IMR-90 (cell line): Measurements from ENCODE around the gene FAM124B. TPM values are rescaled to one million over a fixed set of nuclear protein-coding genes. Genes with fewer than 3 reads are reported as not detected.

Experiments used
- ATAC-seq: fragments of 200-7000 bp; cut with Tn5 transposase; 2 replicates; pipeline ENCODE4 v1.9.1; 2020; ENCODE audit warnings: low read depth, mild to moderate bottlenecking, moderate library complexity
- BruUV-seq: library from RNA; stranded (reverse); fragments of 400-500 nt; replicated peaks from 2 replicates; lab custom pipeline; 2021; lab: Mats Ljungman, UMichigan
- CTCF ChIA-PET: fragments of 300-600 bp; formaldehyde crosslinking; extraction: SDS; loops from one replicate; lab custom pipeline; 2021; ENCODE audit warnings: antibody characterized with exemption; lab: Yijun Ruan, JAX
- POLR2A ChIA-PET: fragments of 300-600 bp; sonication (Branson Sonifier 250); formaldehyde crosslinking; loops from one replicate; lab custom pipeline; 2022; ENCODE audit warnings: antibody characterized with exemption; ENCODE audit not compliant: unreplicated experiment; lab: Charles Lee
- DNase-seq: peaks from one replicate; pipeline ENCODE4 v3.0.0; 2013
- H2AFZ ChIP-seq: replicated peaks from 2 replicates; pipeline ENCODE3; 2013; ENCODE audit warnings: low read length, mild to moderate bottlenecking; ENCODE audit not compliant: poor library complexity
- H2AK5ac ChIP-seq: 2 replicates; pipeline ENCODE4 v1.6.1; 2013; ENCODE audit warnings: low read depth, low read length, inconsistent platforms
- H2AK9ac ChIP-seq: replicated peaks from 2 replicates; pipeline ENCODE3; 2013; ENCODE audit warnings: mild to moderate bottlenecking, low read depth, low read length, moderate library complexity; ENCODE audit not compliant: poor library complexity
- H2BK120ac ChIP-seq: 2 replicates; pipeline ENCODE4 v1.6.1; 2013; ENCODE audit warnings: low read depth, low read length, inconsistent platforms
- H2BK15ac ChIP-seq: 3 replicates; pipeline ENCODE4 v1.6.1; 2013; ENCODE audit warnings: low read depth, low read length, inconsistent platforms
- H2BK20ac ChIP-seq: 2 replicates; pipeline ENCODE4 v1.6.1; 2013; ENCODE audit warnings: low read depth, mild to moderate bottlenecking, inconsistent platforms, low read length, moderate library complexity
- H2BK5ac ChIP-seq: 2 replicates; pipeline ENCODE4 v1.6.1; 2013; ENCODE audit warnings: mild to moderate bottlenecking, low read depth, low read length, inconsistent platforms; ENCODE audit not compliant: poor library complexity, severe bottlenecking
- H3K14ac ChIP-seq: replicated peaks from 2 replicates; pipeline ENCODE4 v1.6.1; 2013; ENCODE audit warnings: low read depth, low read length, inconsistent platforms
- H3K18ac ChIP-seq: 2 replicates; pipeline ENCODE4 v1.6.1; 2013; ENCODE audit warnings: low read depth, low read length, control low read depth
- H3K23ac ChIP-seq: 2 replicates; pipeline ENCODE4 v1.6.1; 2013; ENCODE audit warnings: low read depth, low read length, inconsistent platforms
- H3K27ac ChIP-seq: 2 replicates; pipeline ENCODE4 v1.5.1; 2013; ENCODE audit warnings: mild to moderate bottlenecking, control low read depth, low read length; ENCODE audit not compliant: insufficient read depth
- H3K27me3 ChIP-seq: 2 replicates; pipeline ENCODE4 v1.6.1; 2013; ENCODE audit warnings: low read length; ENCODE audit not compliant: control insufficient read depth, insufficient read depth
- H3K36me3 ChIP-seq: 2 replicates; pipeline ENCODE4 v1.6.1; 2013; ENCODE audit warnings: low read length, mixed read lengths; ENCODE audit not compliant: control insufficient read depth, insufficient read depth
- H3K4ac ChIP-seq: 2 replicates; pipeline ENCODE4 v1.6.1; 2013; ENCODE audit warnings: low read depth, low read length, inconsistent platforms
- H3K4me1 ChIP-seq: 2 replicates; pipeline ENCODE4 v1.6.1; 2013; ENCODE audit warnings: low read length, mixed read lengths; ENCODE audit not compliant: control insufficient read depth, insufficient read depth
- H3K4me2 ChIP-seq: 2 replicates; pipeline ENCODE4 v1.6.1; 2013; ENCODE audit warnings: low read depth, mild to moderate bottlenecking, control low read depth, low read length, moderate library complexity
- H3K4me3 ChIP-seq: 2 replicates; pipeline ENCODE4 v1.5.1; 2013; ENCODE audit warnings: low read depth, mild to moderate bottlenecking, control low read depth, low read length, moderate library complexity; ENCODE audit not compliant: insufficient read depth
- H3K56ac ChIP-seq: 2 replicates; pipeline ENCODE4 v1.6.1; 2013; ENCODE audit warnings: low read length, inconsistent platforms; ENCODE audit not compliant: insufficient read depth; ENCODE audit errors: extremely low read depth
- H3K79me1 ChIP-seq, 2 experiments: 2 replicates each; pipeline ENCODE4 v1.6.1; 2013; ENCODE audit warnings: low read length in 2 of 2, inconsistent platforms in 1 of 2, low read depth in 1 of 2
- H3K9ac ChIP-seq: 2 replicates; pipeline ENCODE4 v1.6.1; 2013; ENCODE audit warnings: low read depth, low read length, control low read depth
- H3K9me1 ChIP-seq: 2 replicates; pipeline ENCODE4 v1.6.1; 2013; ENCODE audit warnings: low read length, inconsistent platforms; ENCODE audit not compliant: insufficient read depth
- H3K9me3 ChIP-seq: 2 replicates; pipeline ENCODE4 v1.6.1; 2013; ENCODE audit warnings: low read length; ENCODE audit not compliant: control insufficient read depth, insufficient read depth
- H4K20me1 ChIP-seq: 2 replicates; pipeline ENCODE4 v1.6.1; 2013; ENCODE audit warnings: low read length, inconsistent platforms; ENCODE audit not compliant: insufficient read depth
- H4K5ac ChIP-seq: 2 replicates; pipeline ENCODE4 v1.6.1; 2013; ENCODE audit warnings: mild to moderate bottlenecking, low read depth, low read length, control low read depth
- H4K8ac ChIP-seq, 2 experiments: 2 replicates each; pipeline ENCODE4 v1.6.1; 2013; ENCODE audit warnings: low read depth in 2 of 2, low read length in 2 of 2, control low read depth in 1 of 2, inconsistent platforms in 1 of 2
- H4K91ac ChIP-seq: 2 replicates; pipeline ENCODE4 v1.6.1; 2013; ENCODE audit warnings: low read depth, low read length, inconsistent platforms; ENCODE audit not compliant: insufficient read depth
- BHLHE40 ChIP-seq: fragments of 150-350 bp; IDR thresholded peaks from 2 replicates; pipeline ENCODE4 v1.6.1; 2016; ENCODE audit warnings: mild to moderate bottlenecking, low read depth, low read length
- CEBPB ChIP-seq: IDR thresholded peaks from 2 replicates; pipeline ENCODE4 v1.6.1; 2012; ENCODE audit warnings: low read depth, low read length, improper control_type of control experiment
- CHD1 ChIP-seq: IDR thresholded peaks from 2 replicates; pipeline ENCODE4 v1.6.1; 2012; ENCODE audit warnings: low read depth, low read length, improper control_type of control experiment
- ELK1 ChIP-seq: fragments of 150-350 bp; IDR thresholded peaks from 2 replicates; pipeline ENCODE4 v1.6.1; 2016; ENCODE audit warnings: low read depth, mild to moderate bottlenecking, low read length, moderate library complexity, borderline replicate concordance
- FOS ChIP-seq: fragments of 150-350 bp; IDR thresholded peaks from 2 replicates; pipeline ENCODE4 v1.6.1; 2016; ENCODE audit warnings: low read depth, low read length
- MAFK ChIP-seq: IDR thresholded peaks from 2 replicates; pipeline ENCODE4 v1.6.1; 2012; ENCODE audit warnings: low read depth, low read length, improper control_type of control experiment
- MAZ ChIP-seq: IDR thresholded peaks from 2 replicates; pipeline ENCODE4 v1.6.1; 2012; ENCODE audit warnings: low read depth, mild to moderate bottlenecking, low read length, improper control_type of control experiment, moderate library complexity, borderline replicate concordance
- MXI1 ChIP-seq: IDR thresholded peaks from 2 replicates; pipeline ENCODE4 v1.6.1; 2012; ENCODE audit warnings: low read depth, mild to moderate bottlenecking, low read length, moderate library complexity, borderline replicate concordance
- NFE2L2 ChIP-seq: fragments of 150-350 bp; IDR thresholded peaks from 2 replicates; pipeline ENCODE4 v1.6.1; 2016; ENCODE audit warnings: low read depth, mild to moderate bottlenecking, low read length
- POLR2A ChIP-seq: IDR thresholded peaks from 2 replicates; pipeline ENCODE4 v1.6.1; 2012; ENCODE audit warnings: mild to moderate bottlenecking, low read depth, low read length
- RAD21 ChIP-seq: IDR thresholded peaks from 2 replicates; pipeline ENCODE4 v1.6.1; 2012; ENCODE audit warnings: low read length, improper control_type of control experiment
- RCOR1 ChIP-seq: IDR thresholded peaks from 2 replicates; pipeline ENCODE4 v1.6.1; 2012; ENCODE audit warnings: mild to moderate bottlenecking, low read length, improper control_type of control experiment; ENCODE audit not compliant: insufficient replicate concordance
- RFX5 ChIP-seq: IDR thresholded peaks from 2 replicates; pipeline ENCODE4 v1.8.0; 2012; ENCODE audit warnings: low read depth, mild to moderate bottlenecking, low read length, moderate library complexity
- SMC3 ChIP-seq: fragments of 150-350 bp; IDR thresholded peaks from 2 replicates; pipeline ENCODE4 v1.6.1; 2016; ENCODE audit warnings: low read depth, mild to moderate bottlenecking, antibody characterized with exemption, low read length, moderate library complexity
- WGBS, 2 experiments: methylation state at CpG; one replicate each; pipeline versions ENCODE4 v1.1.5 to v1.1.7; 2013; ENCODE audit warnings: missing lambda C conversion rate in 2 of 2; ENCODE audit not compliant: insufficient read length in 1 of 2; ENCODE audit errors: extremely low coverage in 2 of 2; 5-methylcytosine and 5-hydroxymethylcytosine counted together
- dilution Hi-C: fragments of 300-500 bp; cut with HindIII; formaldehyde crosslinking; loops from one replicate; pipeline ENCODE4 v1.14.3; 2018; ENCODE audit warnings: low sequenced_read_pairs; ENCODE audit not compliant: unreplicated experiment
- in situ Hi-C: fragments of 300-500 bp; cut with MboI; formaldehyde crosslinking; loops from 3 replicates; pipeline ENCODE4 v1.14.3; 2019; ENCODE audit warnings: low sequenced_read_pairs, inconsistent platforms, mixed read lengths
- intact Hi-C: fragments of 100-400 bp; cut with micrococcal nuclease; formaldehyde crosslinking; loops from 2 replicates; pipeline ENCODE4 v1.10.0; 2022
- polyA plus RNA-seq, 3 experiments: library from polyadenylated mRNA; depleted of rRNA; stranded (reverse); fragments of >200 nt; gene quantifications; 2 replicates each; pipeline ENCODE4 v1.2.3, GENCODE V29; 2012; ENCODE audit warnings: low replicate concordance in 1 of 3
- total RNA-seq: library from RNA; depleted of rRNA; stranded (reverse); fragments of >200 nt; gene quantifications from 2 replicates; pipeline ENCODE4 v1.2.3, GENCODE V29; 2012
- TF ChIP-seq, protein P1 (sequence below): conservative IDR thresholded peaks from 2 replicates; pipeline ENCODE4 v1.5.1; 2012; ENCODE audit warnings: mild to moderate bottlenecking, low read depth, low read length, improper control_type of control experiment
- TF ChIP-seq, protein P2 (sequence below): fragments of 150-350 bp; IDR thresholded peaks from 2 replicates; pipeline ENCODE4 v1.6.1; 2017; ENCODE audit warnings: mild to moderate bottlenecking, antibody characterized with exemption, low read length, low read depth

The FAM124B gene
- total and polyA plus RNA-seq, 2 of the 4 experiments (the other 2 are of a cell fraction) = not detected

- TF ChIP-seq RAD21 (no peak), FOS (no peak), SMC3 (no peak), RFX5 (no peak), CHD1 (no peak), ELK1 (no peak), MXI1 (no peak), MAFK (no peak), CEBPB (no peak), MAZ (no peak), NFE2L2 (no peak), BHLHE40 (no peak), RCOR1 (no peak), POLR2A (no peak)
- TF ChIP-seq, protein P1, sequence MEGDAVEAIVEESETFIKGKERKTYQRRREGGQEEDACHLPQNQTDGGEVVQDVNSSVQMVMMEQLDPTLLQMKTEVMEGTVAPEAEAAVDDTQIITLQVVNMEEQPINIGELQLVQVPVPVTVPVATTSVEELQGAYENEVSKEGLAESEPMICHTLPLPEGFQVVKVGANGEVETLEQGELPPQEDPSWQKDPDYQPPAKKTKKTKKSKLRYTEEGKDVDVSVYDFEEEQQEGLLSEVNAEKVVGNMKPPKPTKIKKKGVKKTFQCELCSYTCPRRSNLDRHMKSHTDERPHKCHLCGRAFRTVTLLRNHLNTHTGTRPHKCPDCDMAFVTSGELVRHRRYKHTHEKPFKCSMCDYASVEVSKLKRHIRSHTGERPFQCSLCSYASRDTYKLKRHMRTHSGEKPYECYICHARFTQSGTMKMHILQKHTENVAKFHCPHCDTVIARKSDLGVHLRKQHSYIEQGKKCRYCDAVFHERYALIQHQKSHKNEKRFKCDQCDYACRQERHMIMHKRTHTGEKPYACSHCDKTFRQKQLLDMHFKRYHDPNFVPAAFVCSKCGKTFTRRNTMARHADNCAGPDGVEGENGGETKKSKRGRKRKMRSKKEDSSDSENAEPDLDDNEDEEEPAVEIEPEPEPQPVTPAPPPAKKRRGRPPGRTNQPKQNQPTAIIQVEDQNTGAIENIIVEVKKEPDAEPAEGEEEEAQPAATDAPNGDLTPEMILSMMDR = no peak
- TF ChIP-seq, protein P2, sequence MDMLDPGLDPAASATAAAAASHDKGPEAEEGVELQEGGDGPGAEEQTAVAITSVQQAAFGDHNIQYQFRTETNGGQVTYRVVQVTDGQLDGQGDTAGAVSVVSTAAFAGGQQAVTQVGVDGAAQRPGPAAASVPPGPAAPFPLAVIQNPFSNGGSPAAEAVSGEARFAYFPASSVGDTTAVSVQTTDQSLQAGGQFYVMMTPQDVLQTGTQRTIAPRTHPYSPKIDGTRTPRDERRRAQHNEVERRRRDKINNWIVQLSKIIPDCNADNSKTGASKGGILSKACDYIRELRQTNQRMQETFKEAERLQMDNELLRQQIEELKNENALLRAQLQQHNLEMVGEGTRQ = no peak
- Histone ChIP-seq H2BK5ac (no peak overlapping the region), H2AK9ac (no peak overlapping the region), H3K27me3 (peaks cover 5% of the 10 kb centered on the region), H4K20me1 (no peaks in the 10 kb centered on the region), H3K36me3 (no peaks in the 10 kb centered on the region), H3K4me1 (0 out of 2 replicates have a peak, but pooled peaks cover 2% of the 10 kb centered on the region), H2BK20ac (no peak overlapping the region), H3K9ac (no peak overlapping the region), H3K14ac (no peak overlapping the region), H3K27ac (no peak overlapping the region), H3K4ac (no peak overlapping the region), H4K8ac (no peak overlapping the region), H3K4me3 (no peak overlapping the region), H3K9me3 (no peaks in the 10 kb centered on the region), H2AFZ (no peak overlapping the region), H4K91ac (no peak overlapping the region), H3K18ac (no peak overlapping the region), H3K9me1 (no peaks in the 10 kb centered on the region), H3K23ac (no peak overlapping the region), H3K4me2 (no peak overlapping the region), H3K79me1 (no peaks in the 10 kb centered on the region), H3K56ac (no peak overlapping the region), H2BK15ac (no peak overlapping the region), H4K5ac (no peak overlapping the region), H2AK5ac (no peak overlapping the region), H2BK120ac (no peak overlapping the region)
- no peak for ATAC-seq
- no peak for DNase-seq
- in situ Hi-C loops = no loop called here
- WGBS, 2 experiments = no CpG with 5 or more reads among the region's 2 CpGs
- POLR2A ChIA-PET = no interaction called here
- CTCF ChIA-PET = no interaction called here
- dilution Hi-C loops = no loop called here
- BruUV-seq = no TSS peak
- intact Hi-C loops = no loop called here
Measured at GRCh38 chr2:224429441-224429810, 27.5 kb upstream of the FAM124B start.
